ENCODE results near the gene SLC4A7. TPM values are rescaled to one million over a fixed set of nuclear protein-coding genes. Genes with fewer than 3 reads are reported as not detected.
"Not testable (repeated sequence)": the region's sequence is repeated elsewhere in the genome, so short reads cannot be mapped to it uniquely, and the experiment has no call there.

SLC4A7 gene
- 10 to 100 TPM; 11.2 to 20.2 TPM for total RNA-seq

- DNase-seq = peak; percentile 98
- Histone ChIP-seq H3K9me3 (no peaks in the 10 kb centered on the region), H3K27ac (peak within 1 kb of the TSS; percentile 90), H3K9ac (ENCODE audit: low read depth in 2 of 2, low read length in 2 of 2) (peak within 1 kb of the TSS; percentile 89 to 94), H3K27me3 (no peaks in the 10 kb centered on the region), H3K36me3 (no peaks in the 10 kb centered on the region), H3K4me3 (peak within 1 kb of the TSS; percentile 91), H3K4me1 (no peaks in the 10 kb centered on the region)
- no peak for TF ChIP-seq CTCF (IDR thresholded peaks at IDR 0.05)
- intact Hi-C loops (cut with DNase I) = no loop called here
These were observed at the start of gene SLC4A7 for GRCh38 chr3:27484015-27484844. Gene SLC4A7, minus strand, starts transcription at chr3:27484384. Its CDS starts 258 bp downstream, at chr3:27484126.

GRCh38 chr3:27533261-27533607, 49.0 kb upstream of the SLC4A7 start:
- no peaks in the 10 kb centered on the region for H3K4me1 ChIP-seq
- no peak for DNase-seq
- no peak for TF ChIP-seq CTCF (IDR thresholded peaks at IDR 0.05)
- H3K27ac ChIP-seq = peak overlapping the region; percentile 42
- no peaks in the 10 kb centered on the region for H3K27me3 ChIP-seq
- H3K9me3 ChIP-seq = no peaks in the 10 kb centered on the region
- intact Hi-C loops (cut with DNase I) = no loop called here
- no peak overlapping the region for H3K4me3 ChIP-seq
- no peak overlapping the region for H3K9ac ChIP-seq (ENCODE audit: low read depth in 2 of 2, low read length in 2 of 2)
- H3K36me3 ChIP-seq = no peaks in the 10 kb centered on the region

GRCh38 chr3:27532426-27533260, 48.5 kb upstream of the SLC4A7 start:
- no peak for DNase-seq
- H3K27me3 ChIP-seq = no peaks in the 10 kb centered on the region
- H3K36me3 ChIP-seq = no peaks in the 10 kb centered on the region
- H3K4me1 ChIP-seq = no peaks in the 10 kb centered on the region
- intact Hi-C loops (cut with DNase I) = no loop called here
- H3K9me3 ChIP-seq = no peaks in the 10 kb centered on the region
- H3K9ac ChIP-seq (ENCODE audit: low read depth in 2 of 2, low read length in 2 of 2) = no peak overlapping the region
- no peak overlapping the region for H3K4me3 ChIP-seq
- no peak for TF ChIP-seq CTCF (IDR thresholded peaks at IDR 0.05)
- H3K27ac ChIP-seq = peak overlapping the region; percentile 42

- H3K36me3 ChIP-seq; H3K27ac ChIP-seq; H3K9ac ChIP-seq (ENCODE audit: low read depth in 2 of 2, low read length in 2 of 2); DNase-seq; H3K4me3 ChIP-seq; H3K4me1 ChIP-seq; H3K27me3 ChIP-seq; intact Hi-C loops (cut with DNase I); H3K9me3 ChIP-seq: not testable (repeated sequence)
These were observed 47.1 kb upstream of the SLC4A7 start for GRCh38 chr3:27531193-27531751.

- TF ChIP-seq CTCF (IDR thresholded peaks at IDR 0.05) = no peak
- H3K9ac ChIP-seq (ENCODE audit: low read depth in 2 of 2, low read length in 2 of 2) = no peak overlapping the region
- H3K9me3 ChIP-seq = no peaks in the 10 kb centered on the region
- no peak overlapping the region for H3K27ac ChIP-seq
- H3K36me3 ChIP-seq = no peaks in the 10 kb centered on the region
- H3K4me1 ChIP-seq = no peaks in the 10 kb centered on the region
- no peak for DNase-seq
- no peaks in the 10 kb centered on the region for H3K27me3 ChIP-seq
- intact Hi-C loops (cut with DNase I) = no loop called here
- no peak overlapping the region for H3K4me3 ChIP-seq
These were observed 44.6 kb upstream of the SLC4A7 start for GRCh38 chr3:27528791-27529190.

Measured in colonic mucosa (tissue), 4 donors.